Stimulated activated CD8-positive, alpha-beta memory T cell treated with anti-CD3 and anti-CD28 coated beads, Interleukin-12 subunit alpha, Interleukin-12 subunit beta, amount 100 ng/mL, for 24 hours (primary cell): Measurements from ENCODE around the gene MYH14.

ENCODE experiments used
- DNase-seq: peaks from one replicate; pipeline ENCODE4 v3.0.0-alpha.2; 2020; ENCODE audit errors: extremely low read depth

The MYH14 gene

GRCh38 chr19:50192463-50193211, 10.8 kb upstream of the MYH14 start:
- DNase-seq = no peak

GRCh38 chr19:50195224-50195623, 8.2 kb upstream of the MYH14 start:
- no peak for DNase-seq

- DNase-seq = no peak
Measured at GRCh38 chr19:50196322-50196932, 7.0 kb upstream of the MYH14 start.

DNA sequence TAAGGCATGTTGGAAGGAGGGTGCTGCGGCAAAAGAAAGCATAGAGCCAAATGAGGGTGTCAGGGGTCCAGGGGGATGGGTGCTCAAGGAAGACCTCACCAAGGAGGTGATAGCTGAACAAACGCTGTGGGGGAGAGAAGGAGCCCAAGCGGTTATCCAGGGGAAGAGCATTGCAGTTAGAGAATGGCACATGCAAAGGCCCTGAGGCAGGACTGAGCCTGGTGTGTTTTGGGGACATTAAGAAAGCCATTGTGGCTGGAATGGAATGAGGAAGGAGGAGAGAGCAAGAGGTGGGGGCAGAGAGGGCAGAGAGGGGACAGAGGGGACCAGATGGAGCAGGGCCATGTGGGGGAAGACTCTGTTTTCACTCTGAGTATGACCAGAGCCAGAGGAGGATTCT, 6.1 kb upstream of the MYH14 start:
- no peak for DNase-seq

DNA sequence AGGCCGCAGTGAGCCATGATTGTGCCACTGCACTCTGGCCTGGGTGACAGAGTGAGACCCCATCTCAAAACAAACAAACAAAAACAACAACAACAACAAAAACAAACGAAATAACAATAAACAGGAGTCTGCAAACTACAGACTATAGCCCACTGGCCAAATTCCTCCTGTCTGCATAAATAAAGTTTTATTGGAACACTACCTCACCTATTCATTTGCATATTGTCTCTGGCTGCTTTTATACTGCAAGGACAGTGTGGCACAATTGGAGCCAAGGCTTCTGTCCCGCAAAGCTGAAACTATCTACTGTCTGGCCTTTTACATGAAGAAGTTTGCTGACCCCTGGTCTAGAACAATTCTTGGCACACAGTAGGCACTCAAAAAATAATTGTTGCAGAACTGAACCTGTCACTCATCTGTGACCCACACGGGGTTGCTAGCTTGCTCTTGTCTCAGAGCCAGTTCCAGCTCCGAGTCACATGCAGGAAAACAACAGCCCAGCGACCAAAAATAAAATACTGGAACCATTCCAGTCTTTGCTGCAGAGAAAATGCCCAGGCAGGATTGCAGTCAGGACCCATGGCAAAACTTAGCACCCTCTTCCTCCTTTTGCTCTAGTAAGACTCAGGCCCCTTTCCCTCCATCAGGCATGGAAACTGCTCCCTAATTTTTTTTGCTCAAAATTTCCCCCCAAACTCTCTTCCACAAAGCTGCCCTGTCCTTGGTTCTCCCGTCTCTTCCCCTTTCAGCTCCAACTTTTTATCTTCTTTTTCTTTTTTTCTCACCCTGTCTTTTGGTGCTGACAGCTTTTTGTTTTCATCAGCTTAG, 4.8 kb upstream of the MYH14 start:
- no peak for DNase-seq

DNA sequence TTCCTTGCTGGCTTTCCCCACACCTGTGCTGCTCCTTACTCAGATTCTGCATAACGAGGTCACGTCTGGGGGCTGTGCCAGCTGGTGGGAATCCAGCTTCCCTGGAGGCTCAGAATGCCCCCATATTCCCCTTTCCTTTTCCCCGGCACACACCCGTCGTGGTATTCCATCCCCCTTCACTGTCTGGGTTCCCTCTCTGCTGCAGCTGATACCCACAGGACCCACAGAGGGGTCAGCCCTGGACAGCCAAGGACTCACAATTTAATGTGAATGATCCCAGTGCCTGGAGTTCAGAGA, 4.2 kb upstream of the MYH14 start:
- no peak for DNase-seq

- DNase-seq = no peak
Measured at GRCh38 chr19:50202386-50202785, 1.0 kb upstream of the MYH14 start.

- no peak for DNase-seq
Measured at GRCh38 chr19:50202962-50203280, 501 bp upstream of the MYH14 start.

- DNase-seq = no peak
Measured at GRCh38 chr19:50204081-50204428, 633 bp downstream of the MYH14 start.

DNA sequence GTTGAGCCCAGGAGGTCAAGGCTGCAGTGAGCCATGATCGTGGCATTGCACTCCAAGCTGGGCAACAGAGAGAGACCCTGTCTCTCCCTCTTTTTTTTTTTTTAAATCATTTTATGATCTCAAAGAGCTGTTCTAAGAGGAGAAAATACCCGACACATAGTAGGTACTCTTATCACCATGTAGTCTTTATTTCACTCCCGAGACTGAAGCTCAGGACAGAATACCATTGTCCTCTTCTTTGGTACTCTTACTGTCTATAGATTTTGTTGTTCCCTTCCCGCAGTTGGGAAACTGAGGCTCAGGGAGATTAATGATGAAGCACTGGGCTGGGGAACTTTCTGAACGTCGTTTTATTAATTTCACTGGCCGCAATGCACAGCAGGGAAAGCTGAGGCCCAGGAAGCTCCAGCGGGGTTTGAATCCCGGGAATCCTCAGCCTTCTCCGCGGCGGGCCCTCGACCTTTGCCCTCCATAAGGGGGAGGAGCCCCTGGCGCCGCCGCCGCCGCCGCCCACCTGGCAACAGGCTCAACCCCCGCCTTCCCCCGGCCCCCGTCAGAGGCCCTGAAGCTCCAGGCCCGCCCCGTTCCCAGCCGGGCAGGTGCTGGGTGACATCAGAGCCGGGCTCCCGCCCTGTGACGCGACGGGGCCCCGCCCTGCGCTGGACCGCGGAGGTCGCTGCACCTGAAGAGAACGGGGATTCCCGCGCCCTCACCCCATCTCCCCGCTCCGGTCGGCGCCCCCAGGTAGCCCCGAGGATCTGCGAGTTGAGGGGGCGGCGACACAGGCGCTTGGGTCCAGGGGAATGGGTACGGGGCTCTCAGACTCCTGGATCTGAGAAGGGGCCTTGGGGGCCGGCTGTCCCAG, 1.6 kb downstream of the MYH14 start:
- no peak for DNase-seq

GRCh38 chr19:50205681-50206138, 2.3 kb downstream of the MYH14 start:
- no peak for DNase-seq

GRCh38 chr19:50206191-50206590, 2.8 kb downstream of the MYH14 start:
- no peak for DNase-seq

- no peak for DNase-seq
Measured at GRCh38 chr19:50207730-50208129, 4.3 kb downstream of the MYH14 start.

DNA sequence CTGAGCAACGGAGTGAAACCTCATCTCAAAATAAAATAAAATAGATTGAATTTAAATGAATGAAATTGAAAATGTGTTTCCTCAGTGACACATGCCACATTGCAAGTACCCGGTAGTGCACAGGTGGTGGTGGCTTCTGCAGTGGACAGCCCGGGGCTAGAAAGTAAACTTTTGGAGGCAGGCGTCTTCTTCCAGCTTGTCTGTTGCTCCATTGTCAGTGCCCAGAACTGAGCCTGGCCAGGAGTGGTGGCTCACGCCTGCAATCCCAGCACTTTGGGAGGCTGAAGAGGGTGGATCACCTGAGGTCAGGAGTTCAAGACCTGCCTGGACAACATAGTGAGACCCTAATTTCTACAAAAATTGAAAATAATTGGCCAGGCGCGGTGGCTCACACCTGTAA, 5.7 kb downstream of the MYH14 start:
- no peak for DNase-seq

- no peak for DNase-seq
Measured at GRCh38 chr19:50210425-50210824, 7.0 kb downstream of the MYH14 start.

DNA sequence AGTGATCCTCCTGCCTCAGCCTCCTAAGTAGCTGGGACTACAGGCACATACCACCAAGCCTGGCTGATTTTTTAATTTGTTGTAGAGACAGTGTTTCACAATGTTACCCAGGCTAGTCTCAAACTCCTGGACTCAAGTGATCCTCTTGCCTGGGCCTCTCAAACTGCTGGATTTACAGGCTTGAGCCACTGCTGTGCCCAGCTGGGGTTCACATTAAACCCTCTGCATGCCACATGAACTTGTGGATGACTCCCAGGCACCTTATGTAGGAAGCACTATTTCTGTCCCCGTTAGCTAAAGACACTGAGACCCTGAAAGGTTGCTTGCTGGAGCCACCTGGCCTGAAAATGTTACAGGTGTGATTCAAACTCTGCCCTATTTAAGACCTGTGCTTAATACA, 10.5 kb downstream of the MYH14 start:
- DNase-seq = no peak

DNA sequence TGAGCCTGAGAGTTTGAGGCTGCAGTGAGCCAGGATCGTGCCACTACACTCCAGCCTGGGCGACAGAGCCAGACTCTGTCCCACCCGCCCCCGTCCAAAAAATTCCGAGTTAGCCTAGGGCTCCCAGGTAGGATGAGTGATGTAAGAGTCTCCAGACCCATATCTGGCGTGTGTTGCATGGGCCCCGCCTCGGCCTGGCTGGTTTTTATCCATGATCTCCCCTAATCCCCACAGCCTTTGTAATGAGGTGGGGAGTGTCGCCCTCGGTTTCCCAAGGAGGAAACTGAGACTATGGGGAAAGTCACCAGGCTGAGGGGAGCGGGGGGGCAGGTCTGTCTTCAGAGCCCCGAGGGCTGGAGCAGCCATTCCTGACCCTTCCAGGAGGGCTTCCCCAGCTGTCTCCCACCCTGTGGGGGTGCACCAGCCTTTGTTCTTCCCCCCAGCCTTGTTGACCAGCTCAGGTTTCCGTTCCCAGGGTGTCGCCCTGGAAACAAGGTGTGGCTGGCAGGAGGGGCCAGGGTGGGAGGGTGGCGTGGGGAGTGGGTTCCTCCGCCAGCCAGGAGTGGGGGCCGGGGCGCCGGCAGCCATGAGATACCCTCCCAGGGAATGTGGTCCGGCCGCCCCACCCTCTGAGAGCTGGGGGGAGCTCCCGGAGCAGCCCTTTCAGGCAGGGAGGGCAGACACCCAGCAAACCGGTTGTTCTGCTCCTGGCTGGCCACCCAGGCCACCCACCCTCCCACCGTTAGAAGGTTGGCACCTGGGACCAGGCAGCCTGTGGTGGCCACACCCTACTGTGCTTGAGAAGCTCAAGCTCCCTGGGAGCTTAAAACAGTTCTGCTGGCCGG, 11.5 kb downstream of the MYH14 start:
- no peak for DNase-seq

DNA sequence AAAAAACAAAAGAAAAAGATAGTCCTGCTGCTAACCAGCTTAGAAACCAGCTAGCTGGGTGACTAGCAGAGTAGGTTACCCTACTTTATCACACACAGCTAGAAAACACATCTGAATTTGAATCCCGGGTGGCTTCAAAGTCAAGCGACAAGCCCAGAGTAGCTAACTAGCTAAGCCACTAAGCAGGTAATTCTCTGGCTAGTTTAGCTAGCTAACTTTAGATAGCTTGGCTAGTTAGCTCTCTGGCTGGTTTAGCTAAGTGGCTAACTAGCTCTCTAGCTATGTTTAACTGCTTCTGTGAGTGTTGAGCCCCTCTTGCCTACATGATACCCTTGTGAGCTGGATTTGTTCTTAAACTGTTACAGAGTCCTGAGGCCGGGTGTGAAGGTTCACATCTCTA, 12.4 kb downstream of the MYH14 start:
- DNase-seq = no peak

DNA sequence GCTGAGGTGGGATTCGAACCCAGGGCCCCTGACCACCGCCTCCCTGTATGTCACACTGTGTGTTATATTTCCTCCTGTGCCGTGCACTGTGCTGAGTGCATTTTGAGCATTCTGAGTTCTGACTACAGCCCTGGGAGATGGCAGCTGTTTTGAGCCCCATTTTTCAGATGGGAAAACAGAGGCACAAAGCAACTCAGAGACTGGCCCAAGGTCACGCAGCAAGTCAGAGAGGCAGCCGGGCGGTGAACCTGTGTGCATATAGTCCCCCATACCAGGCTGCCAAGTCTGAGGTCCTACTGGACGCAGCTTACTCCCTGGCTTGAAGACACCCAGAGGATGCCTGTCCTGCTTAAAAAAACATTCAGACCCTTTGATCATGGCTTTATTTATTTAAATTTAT, 17.7 kb downstream of the MYH14 start:
- no peak for DNase-seq

GRCh38 chr19:50222691-50223438, 19.4 kb downstream of the MYH14 start:
- DNase-seq = no peak

DNA sequence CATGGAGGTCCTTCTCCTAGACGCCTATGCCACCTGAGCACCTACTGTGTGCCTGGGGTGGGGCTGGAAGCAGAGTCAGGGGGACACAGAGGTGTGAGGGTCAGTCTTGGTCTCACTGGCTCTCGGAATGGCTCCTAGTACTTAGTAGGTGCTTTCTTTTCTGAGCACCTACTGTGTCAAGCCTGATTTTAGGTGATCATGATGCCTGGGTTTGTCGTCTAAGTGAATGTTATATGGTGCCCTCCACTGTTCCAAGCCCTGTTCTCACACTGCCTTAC, 20.0 kb downstream of the MYH14 start:
- DNase-seq = no peak
